Prostate gland (tissue), 2 donors: ENCODE results near the gene PLEKHA7.

Source experiments
- POLR2AphosphoS5 ChIP-seq: sonication (generic); formaldehyde crosslinking; IDR thresholded peaks from one replicate; pipeline ENCODE4 v1.6.1; 2017; ENCODE audit warnings: antibody characterized with exemption
- TF ChIP-seq, protein P1 (sequence below), 4 experiments: fragments of 200-600 bp in 2 of 4; fragments of 450-650 bp in 2 of 4; sonication (generic) in 2 of 4; IDR thresholded peaks; 1 replicate in 3 of 4; 2 replicates in 1 of 4; pipeline ENCODE4 v1.5.1; 2016 to 2019; ENCODE audit warnings: antibody characterized with exemption in 4 of 4, mild to moderate bottlenecking in 2 of 4, moderate library complexity in 2 of 4

DNA sequence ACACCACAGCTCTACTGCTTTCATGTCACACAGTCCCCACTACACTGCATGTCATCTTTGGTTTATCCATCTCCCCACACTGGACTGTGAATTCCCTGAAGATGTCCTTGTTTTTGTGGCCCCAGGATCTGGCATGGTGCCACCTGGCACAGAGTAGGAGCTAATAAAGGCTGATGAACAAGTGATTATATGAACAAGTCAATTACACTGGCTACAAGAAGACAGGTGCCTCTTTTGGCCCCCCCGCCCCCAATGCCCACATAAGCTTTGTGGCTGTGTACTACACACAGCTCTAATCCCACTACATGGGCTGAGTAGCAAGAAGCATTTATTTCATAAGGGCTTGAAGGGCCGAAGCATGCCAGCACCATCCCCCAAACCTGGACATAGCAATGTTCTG is 24.7 kb downstream of the PLEKHA7 start:
- TF ChIP-seq, protein P1, sequence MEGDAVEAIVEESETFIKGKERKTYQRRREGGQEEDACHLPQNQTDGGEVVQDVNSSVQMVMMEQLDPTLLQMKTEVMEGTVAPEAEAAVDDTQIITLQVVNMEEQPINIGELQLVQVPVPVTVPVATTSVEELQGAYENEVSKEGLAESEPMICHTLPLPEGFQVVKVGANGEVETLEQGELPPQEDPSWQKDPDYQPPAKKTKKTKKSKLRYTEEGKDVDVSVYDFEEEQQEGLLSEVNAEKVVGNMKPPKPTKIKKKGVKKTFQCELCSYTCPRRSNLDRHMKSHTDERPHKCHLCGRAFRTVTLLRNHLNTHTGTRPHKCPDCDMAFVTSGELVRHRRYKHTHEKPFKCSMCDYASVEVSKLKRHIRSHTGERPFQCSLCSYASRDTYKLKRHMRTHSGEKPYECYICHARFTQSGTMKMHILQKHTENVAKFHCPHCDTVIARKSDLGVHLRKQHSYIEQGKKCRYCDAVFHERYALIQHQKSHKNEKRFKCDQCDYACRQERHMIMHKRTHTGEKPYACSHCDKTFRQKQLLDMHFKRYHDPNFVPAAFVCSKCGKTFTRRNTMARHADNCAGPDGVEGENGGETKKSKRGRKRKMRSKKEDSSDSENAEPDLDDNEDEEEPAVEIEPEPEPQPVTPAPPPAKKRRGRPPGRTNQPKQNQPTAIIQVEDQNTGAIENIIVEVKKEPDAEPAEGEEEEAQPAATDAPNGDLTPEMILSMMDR (IDR thresholded peaks at IDR 0.05) = no peak
- TF ChIP-seq POLR2AphosphoS5 = no peak
